ENCODE results near the gene PRSS16. TPM values are rescaled to one million over a fixed set of nuclear protein-coding genes. Genes with fewer than 3 reads are reported as not detected.

The PRSS16 gene
- total and polyA plus RNA-seq, 9 of the 15 experiments (the other 6 are each of a cell fraction or from before 2014, with no cell fraction given) = 4.5 to 21.3 (median 12.1) TPM

GRCh38 chr6:27275025-27275956, 27.8 kb downstream of the PRSS16 start (continued):
- TF ChIP-seq ARID3A (IDR thresholded peaks at IDR 0.05; ENCODE audit: borderline replicate concordance, low read depth, low read length) (peak; percentile 28; the same call in 1 of the 2 replicates), HES1 (IDR thresholded peaks at IDR 0.05; ENCODE audit: low read depth) (peak; percentile 46; the same call in 1 of the 2 replicates), NBN (IDR thresholded peaks at IDR 0.05; ENCODE audit: low read depth) (0 out of 2 replicates have a peak, but pooled peaks have one; percentile 28), HMBOX1 (IDR thresholded peaks at IDR 0.05) (peak; percentile 53; the same call in 1 of the 2 replicates), MNT (conservative IDR thresholded peaks at IDR 0.05) (peak in 1 of 2 experiments; percentile 39; a peak in 1 of 4 replicates), TFAM (CRISPR knock-in tag; conservative IDR thresholded peaks at IDR 0.05) (no peak), ETS1 (conservative IDR thresholded peaks at IDR 0.05; ENCODE audit: control insufficient read depth, low read depth, low read length) (0 out of 2 replicates have a peak, but pooled peaks have one; percentile 44), SRF (CRISPR knock-in tag; IDR thresholded peaks at IDR 0.05) (0 out of 4 replicates have a peak, but pooled peaks of 1 of the 2 experiments have one; percentile 45), FOS (IDR thresholded peaks at IDR 0.05; ENCODE audit: extremely low read depth, insufficient read length) (no peak), MED1 (CRISPR knock-in tag; IDR thresholded peaks at IDR 0.05; ENCODE audit: borderline replicate concordance) (no peak), BCLAF1 (IDR thresholded peaks at IDR 0.05; ENCODE audit: borderline replicate concordance in 1 of 2, control insufficient read depth in 1 of 2, low read depth in 2 of 2, low read length in 1 of 2) (0 out of 4 replicates have a peak, but pooled peaks of 1 of the 2 experiments have one; percentile 36), RB1 (IDR thresholded peaks at IDR 0.05; ENCODE audit: low read depth) (peak; percentile 53; the same call in 1 of the 2 replicates), CC2D1A (IDR thresholded peaks at IDR 0.05) (peak; percentile 75; the same call in 1 of the 2 replicates), ZKSCAN1 (IDR thresholded peaks at IDR 0.05; ENCODE audit: low read depth, low read length) (peak; percentile 78; the same call in 1 of the 2 replicates)

Measured in K562 (cell line).